Activated T-helper 1 cell treated with anti-CD3 and anti-CD28 coated beads, Interleukin-12 subunit alpha, Interleukin-12 subunit beta, Interleukin-2, Interleukin-4 antibody, amounts not matched to agents 30 ng/mL and 10 ng/mL and 1 ng/mL, durations not matched to agents 14 hours and 24 hours and 36 hours (primary cell): Measurements from ENCODE around the gene TAF4. TPM values are rescaled to one million over a fixed set of nuclear protein-coding genes. Genes with fewer than 3 reads are reported as not detected.
"Not testable (repeated sequence)": the region's sequence is repeated elsewhere in the genome, so short reads cannot be mapped to it uniquely, and the experiment has no call there.

Experiments
- DNase-seq: peaks from one replicate; pipeline ENCODE4 v3.0.0; 2021; ENCODE audit warnings: low spot score
- H3K27ac Mint-ChIP-seq: one replicate; pipeline ENCODE4 v1.8.0; 2021; ENCODE audit warnings: mild to moderate bottlenecking, mixed read lengths
- H3K27me3 Mint-ChIP-seq: one replicate; pipeline ENCODE4 v1.8.0; 2022; ENCODE audit warnings: mild to moderate bottlenecking, moderate library complexity, mixed read lengths; ENCODE audit not compliant: insufficient read depth
- H3K36me3 Mint-ChIP-seq: one replicate; pipeline ENCODE4 v1.8.0; 2021; ENCODE audit warnings: low read depth, mixed read lengths
- H3K4me1 Mint-ChIP-seq: one replicate; pipeline ENCODE4 v1.8.0; 2021; ENCODE audit warnings: low read depth, mixed read lengths
- H3K4me3 Mint-ChIP-seq: one replicate; pipeline ENCODE4 v1.8.0; 2021; ENCODE audit warnings: mild to moderate bottlenecking, moderate library complexity, mixed read lengths
- H3K9me3 Mint-ChIP-seq: one replicate; pipeline ENCODE4 v1.8.0; 2021; ENCODE audit warnings: mixed read lengths
- intact Hi-C: fragments of 100-400 bp; cut with micrococcal nuclease; formaldehyde crosslinking; loops from one replicate; pipeline ENCODE4 v1.15.1; 2024
- total RNA-seq: library from RNA; stranded (reverse); gene quantifications from 2 replicates; pipeline ENCODE4 v1.2.3, GENCODE V29; 2022

TAF4 gene
- total RNA-seq, 1 donor from 2014 or later: 28.3 TPM

DNA sequence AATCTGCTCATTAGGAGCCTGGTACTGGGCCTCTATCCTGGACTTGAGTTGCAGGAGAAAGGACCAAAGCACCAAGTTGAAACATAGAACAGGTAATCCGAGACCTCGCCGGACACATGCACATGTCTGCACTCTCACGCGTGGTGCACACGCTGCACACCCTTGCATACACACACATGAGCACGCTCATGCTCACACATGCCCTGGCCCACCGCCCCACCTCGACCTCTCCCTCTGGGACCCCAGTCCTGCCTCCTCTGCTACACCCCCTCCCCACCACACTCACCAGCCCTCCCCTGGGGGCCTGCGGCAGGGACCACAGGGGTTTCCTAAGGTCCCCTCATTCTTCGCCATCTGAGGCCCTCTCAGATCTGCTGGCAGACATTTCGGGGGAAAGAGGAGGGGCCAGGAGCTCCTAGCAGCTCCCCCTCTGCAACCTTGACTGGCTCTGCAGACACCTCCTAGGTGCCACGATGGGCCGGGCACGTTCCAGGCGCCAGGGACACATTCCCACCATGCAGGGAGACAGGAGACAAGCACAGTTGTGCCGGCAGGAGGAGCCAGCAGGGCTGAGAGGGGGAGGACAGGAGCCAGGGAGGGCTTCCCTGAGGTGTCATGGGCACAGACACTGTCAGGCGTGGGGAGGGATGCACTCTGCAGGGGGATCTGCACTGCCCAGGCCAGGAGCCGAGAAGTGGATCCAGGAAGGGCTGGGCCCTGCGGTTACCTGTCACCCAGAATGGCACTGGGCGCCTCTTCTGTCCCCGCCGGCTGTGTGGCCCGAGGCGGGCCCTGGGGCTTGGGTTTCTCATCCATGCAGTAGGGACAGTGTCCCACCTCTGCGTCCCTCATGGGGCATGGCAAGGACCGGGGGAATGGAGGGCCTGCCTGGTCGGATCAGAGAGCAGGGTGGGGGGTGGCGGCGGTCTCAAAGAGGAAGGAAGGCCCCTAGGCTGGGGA is 31.0 kb upstream of the TAF4 start:
- no peak for DNase-seq
- Mint-ChIP-seq H3K9me3 (peaks cover 22% of the 10 kb centered on the region), H3K4me3 (no peak overlapping the region), H3K27me3 (no peaks in the 10 kb centered on the region), H3K36me3 (peaks cover 4% of the 10 kb centered on the region), H3K27ac (no peak overlapping the region), H3K4me1 (no peaks in the 10 kb centered on the region)
- intact Hi-C loops: no loop called here

DNA sequence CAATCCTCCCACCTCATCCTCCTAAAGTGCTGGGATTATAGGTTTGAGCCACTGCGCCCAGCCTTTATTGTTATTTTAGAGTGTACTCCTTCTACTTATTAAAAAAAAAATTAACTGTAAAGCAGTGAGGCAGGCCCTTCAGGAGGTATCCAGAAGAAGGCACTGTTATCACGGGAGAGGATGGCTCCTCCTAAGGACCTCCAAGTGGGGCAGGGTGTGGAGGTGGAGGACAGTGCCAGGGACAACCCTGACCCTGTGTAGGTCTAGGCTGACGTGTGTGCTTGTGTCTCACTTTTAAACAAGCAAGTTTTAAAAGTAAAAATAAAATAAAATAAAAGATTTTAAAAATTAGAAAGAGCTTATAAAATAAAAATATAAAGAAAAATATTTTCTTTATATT is 23.7 kb upstream of the TAF4 start:
- intact Hi-C loops: no loop called here
- DNase-seq: no peak
- peaks cover 7% of the 10 kb centered on the region for H3K9me3 Mint-ChIP-seq
- no peaks in the 10 kb centered on the region for H3K4me1 Mint-ChIP-seq
- no peaks in the 10 kb centered on the region for H3K27me3 Mint-ChIP-seq
- no peak overlapping the region for H3K4me3 Mint-ChIP-seq
- H3K27ac Mint-ChIP-seq: no peak overlapping the region
- peaks cover 5% of the 10 kb centered on the region for H3K36me3 Mint-ChIP-seq

DNA sequence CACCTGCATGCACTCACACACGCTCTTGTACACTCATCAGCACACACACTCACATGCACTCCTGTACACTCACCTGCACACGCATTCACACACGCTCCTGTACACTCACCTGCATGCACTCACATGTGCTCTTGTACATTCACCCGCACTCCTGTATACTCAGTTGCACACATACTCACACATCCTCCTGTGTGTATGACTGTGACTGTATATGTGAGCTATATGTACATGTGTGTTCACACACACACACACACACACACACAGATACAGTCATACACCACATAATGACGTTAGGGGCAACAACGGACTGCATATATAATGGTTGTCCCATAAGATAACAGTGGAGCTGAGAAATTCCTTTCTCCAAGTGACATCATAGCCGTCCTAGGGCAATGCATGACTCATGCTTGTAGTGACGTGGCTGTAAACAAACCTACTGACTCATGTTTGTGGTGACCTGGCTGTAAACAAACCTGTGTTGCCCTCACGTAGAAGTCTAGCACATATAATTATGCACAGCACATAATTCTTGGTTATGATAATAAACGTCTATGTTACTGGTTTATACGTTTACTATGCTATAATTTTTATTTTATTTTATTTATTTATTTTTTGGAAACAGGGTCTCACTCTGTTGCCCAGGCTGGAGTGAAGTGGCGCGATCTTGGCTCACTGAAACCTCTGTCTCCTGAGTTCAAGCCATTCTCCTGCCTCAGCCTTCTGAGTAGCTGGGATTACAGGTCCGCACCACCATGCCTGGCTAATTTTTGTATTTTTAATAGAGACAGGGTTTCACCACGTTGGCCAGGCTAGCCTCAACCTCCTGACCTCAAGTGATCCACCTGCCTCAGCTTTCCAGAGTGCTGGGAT is 22.8 kb upstream of the TAF4 start:
- H3K4me3 Mint-ChIP-seq: no peak overlapping the region
- no peak for DNase-seq
- H3K9me3 Mint-ChIP-seq: peaks cover 7% of the 10 kb centered on the region
- no peak overlapping the region for H3K27ac Mint-ChIP-seq
- no peaks in the 10 kb centered on the region for H3K27me3 Mint-ChIP-seq
- H3K4me1 Mint-ChIP-seq: no peaks in the 10 kb centered on the region
- intact Hi-C loops: no loop called here
- peaks cover 5% of the 10 kb centered on the region for H3K36me3 Mint-ChIP-seq

DNA sequence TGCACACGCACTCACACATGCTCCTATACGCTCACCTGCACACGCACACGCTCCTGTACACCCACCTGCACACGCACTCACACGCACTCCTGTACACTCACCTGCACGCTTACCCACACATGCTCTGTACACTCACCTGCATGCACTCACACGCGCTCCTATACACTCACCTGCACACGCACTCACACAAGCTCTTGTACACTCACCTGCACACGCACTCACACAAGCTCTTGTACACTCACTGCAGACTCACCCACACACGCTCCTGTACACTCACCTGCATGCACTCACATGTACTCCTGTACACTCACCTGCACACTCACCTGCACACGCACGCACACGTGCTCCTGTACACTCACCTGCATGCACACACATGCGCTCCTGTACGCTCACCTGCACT is 22.0 kb upstream of the TAF4 start:
- no peaks in the 10 kb centered on the region for H3K27me3 Mint-ChIP-seq

DNA sequence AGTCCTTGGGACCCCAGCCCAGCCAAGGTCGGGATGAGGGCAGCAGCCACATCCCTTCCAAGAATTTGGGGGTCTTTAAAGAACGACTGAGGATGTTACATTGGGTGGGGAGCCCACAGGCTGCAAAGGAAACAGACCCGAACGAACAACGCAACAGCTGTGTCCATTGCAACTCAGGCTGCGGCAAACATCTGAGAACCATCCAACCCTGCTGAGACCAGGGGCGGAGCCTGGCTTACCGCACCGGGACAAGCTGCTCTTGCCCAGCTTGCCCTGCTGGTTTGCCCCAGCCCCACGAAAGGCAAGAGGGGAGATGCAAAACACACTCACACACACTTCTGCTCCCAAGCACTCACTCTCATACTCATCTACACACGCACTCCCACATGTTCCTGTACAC is 21.5 kb upstream of the TAF4 start:
- Mint-ChIP-seq H3K4me3 (no peak overlapping the region), H3K4me1 (no peaks in the 10 kb centered on the region), H3K9me3 (peaks cover 7% of the 10 kb centered on the region), H3K36me3 (peaks cover 5% of the 10 kb centered on the region), H3K27me3 (no peaks in the 10 kb centered on the region), H3K27ac (no peak overlapping the region)
- intact Hi-C loops: no loop called here
- DNase-seq: no peak

More for the DNA sequence above, 22.0 kb upstream of the TAF4 start:
- no peak for DNase-seq
- H3K27ac Mint-ChIP-seq: no peak overlapping the region
- H3K4me3 Mint-ChIP-seq: no peak overlapping the region
- peaks cover 7% of the 10 kb centered on the region for H3K9me3 Mint-ChIP-seq
- H3K36me3 Mint-ChIP-seq: peaks cover 5% of the 10 kb centered on the region
- no peaks in the 10 kb centered on the region for H3K4me1 Mint-ChIP-seq
- intact Hi-C loops: no loop called here

DNA sequence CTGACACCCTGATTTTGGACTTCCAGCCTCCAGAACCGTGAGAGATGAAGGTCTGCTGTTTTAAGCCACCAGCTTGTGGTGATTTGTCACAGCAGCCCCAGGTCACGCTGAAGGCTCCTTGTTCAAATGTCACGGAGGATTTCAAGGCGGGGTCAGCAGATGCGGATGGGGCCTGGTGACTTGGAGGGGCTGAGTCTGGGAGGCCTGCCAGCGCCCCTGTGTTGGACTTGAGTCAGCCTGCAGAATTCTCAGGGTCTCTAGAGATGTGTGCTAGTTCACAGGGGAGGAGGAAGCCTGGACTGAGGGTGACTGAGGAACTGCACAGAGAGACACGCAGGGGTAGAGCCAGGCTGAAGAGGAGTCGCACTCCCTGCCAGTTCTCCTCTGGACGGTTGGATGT is 19.5 kb upstream of the TAF4 start:
- H3K27ac Mint-ChIP-seq: no peak overlapping the region
- no peaks in the 10 kb centered on the region for H3K36me3 Mint-ChIP-seq
- peaks cover 5% of the 10 kb centered on the region for H3K9me3 Mint-ChIP-seq
- DNase-seq: no peak
- no peaks in the 10 kb centered on the region for H3K27me3 Mint-ChIP-seq
- intact Hi-C loops: no loop called here
- no peaks in the 10 kb centered on the region for H3K4me1 Mint-ChIP-seq
- H3K4me3 Mint-ChIP-seq: no peak overlapping the region

DNA sequence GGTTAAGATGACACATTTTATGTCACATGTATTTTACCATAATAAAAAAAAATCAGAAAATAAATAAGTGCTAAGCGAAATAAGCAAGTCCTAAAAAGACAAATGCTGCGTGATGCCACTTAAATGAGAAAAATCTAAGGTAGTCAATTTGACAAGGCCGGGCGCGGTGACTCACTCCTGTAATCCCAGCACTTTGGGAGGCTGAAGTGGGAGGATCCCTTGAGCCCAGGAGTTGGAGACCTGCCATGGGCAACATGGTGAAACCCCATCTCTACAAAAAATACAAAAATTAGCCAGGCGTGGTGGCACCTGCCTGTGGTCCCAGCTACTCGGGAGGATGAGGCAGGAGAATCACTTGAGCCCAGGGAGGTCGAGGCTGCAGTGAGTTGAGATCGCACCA is 18.5 kb upstream of the TAF4 start:
- intact Hi-C loops, H3K9me3 Mint-ChIP-seq, H3K27me3 Mint-ChIP-seq, H3K4me1 Mint-ChIP-seq, H3K27ac Mint-ChIP-seq, DNase-seq, H3K4me3 Mint-ChIP-seq, H3K36me3 Mint-ChIP-seq: not testable (repeated sequence)

DNA sequence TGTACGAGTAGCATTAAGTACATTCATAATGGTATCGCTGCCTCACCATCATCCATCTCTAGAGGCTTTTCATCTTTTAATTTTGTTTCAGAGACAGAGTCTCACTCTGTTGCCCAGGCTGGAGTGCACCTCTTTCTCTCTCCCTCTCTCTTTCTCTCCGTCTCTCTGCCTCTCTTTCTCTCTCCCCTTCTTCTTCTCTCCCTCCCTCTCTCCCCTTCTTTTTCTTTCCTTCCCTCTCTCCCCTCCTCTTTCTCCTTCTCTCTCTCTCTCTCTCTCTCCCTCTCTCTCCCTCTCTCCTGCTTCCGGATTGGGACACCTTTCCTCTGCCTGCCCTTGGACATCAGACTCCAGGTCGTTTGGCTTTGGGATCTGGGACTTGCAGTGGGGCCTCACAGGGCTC is 17.6 kb upstream of the TAF4 start:
- no peaks in the 10 kb centered on the region for H3K36me3 Mint-ChIP-seq
- no peak for DNase-seq

DNA sequence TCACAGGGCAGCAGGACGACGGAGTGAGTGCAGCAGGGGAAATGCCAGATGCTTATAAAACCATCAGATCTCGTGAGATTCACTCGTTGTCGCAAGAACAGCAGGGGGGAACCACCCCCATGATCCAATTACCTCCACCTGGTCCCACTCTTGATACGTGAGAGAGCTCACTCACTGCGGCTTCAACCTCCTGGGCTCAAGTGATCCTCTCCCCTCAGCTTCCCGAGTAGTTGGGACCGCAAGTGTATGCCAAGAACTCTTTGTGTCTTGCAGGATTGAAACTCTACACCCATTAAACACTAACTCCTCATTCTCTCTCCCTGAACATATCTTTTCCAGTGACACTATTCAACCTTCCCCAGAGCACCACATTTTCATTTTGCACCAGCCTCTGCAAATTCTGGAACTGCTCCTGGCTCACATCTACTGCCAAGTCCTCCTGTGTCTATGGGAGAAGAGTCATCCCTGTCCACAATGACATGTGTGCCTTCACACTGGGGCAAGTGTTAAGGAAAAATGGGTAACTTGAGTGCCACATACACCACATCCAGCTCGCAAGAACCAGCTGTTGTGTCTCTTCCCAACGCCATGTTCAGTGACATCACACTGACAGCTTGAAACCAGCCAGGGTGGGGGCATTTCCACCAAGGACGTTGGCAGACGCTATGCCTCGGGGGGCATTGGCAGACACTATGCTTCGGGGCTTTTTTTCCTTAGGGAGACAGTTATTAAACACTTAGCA is 14.7 kb upstream of the TAF4 start:
- Mint-ChIP-seq H3K9me3 (peaks cover 26% of the 10 kb centered on the region), H3K27me3 (no peaks in the 10 kb centered on the region), H3K4me1 (no peaks in the 10 kb centered on the region), H3K4me3 (no peak overlapping the region), H3K27ac (no peak overlapping the region), H3K36me3 (no peaks in the 10 kb centered on the region)
- no peak for DNase-seq
- intact Hi-C loops: no loop called here

More for the DNA sequence above, 17.6 kb upstream of the TAF4 start:
- Mint-ChIP-seq H3K27ac (no peak overlapping the region), H3K4me3 (no peak overlapping the region), H3K4me1 (no peaks in the 10 kb centered on the region), H3K27me3 (no peaks in the 10 kb centered on the region), H3K9me3 (peaks cover 11% of the 10 kb centered on the region)
- intact Hi-C loops: no loop called here

DNA sequence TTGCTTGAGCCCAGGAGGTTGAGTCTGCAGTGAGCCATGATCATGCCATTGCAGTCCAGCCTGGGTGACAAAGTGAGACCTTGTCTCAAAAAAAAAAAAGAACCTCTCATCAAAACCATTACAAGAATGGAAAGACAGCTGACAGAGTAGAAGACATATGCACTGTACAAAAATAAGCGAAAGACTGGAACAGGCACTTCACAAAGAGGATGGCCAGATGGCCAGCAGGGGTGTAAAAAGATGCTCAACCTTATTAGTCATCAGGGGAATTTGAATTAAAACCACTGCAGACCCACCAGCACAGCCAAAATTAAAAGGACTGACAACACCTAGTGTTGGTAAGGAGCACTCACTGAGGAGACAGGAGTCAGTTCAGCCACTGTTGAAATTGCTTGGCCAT is 13.5 kb upstream of the TAF4 start:
- H3K27ac Mint-ChIP-seq: no peak overlapping the region
- intact Hi-C loops: no loop called here
- H3K9me3 Mint-ChIP-seq: peaks cover 34% of the 10 kb centered on the region
- H3K36me3 Mint-ChIP-seq: no peaks in the 10 kb centered on the region
- H3K4me1 Mint-ChIP-seq: no peaks in the 10 kb centered on the region
- no peak overlapping the region for H3K4me3 Mint-ChIP-seq
- no peaks in the 10 kb centered on the region for H3K27me3 Mint-ChIP-seq
- no peak for DNase-seq

DNA sequence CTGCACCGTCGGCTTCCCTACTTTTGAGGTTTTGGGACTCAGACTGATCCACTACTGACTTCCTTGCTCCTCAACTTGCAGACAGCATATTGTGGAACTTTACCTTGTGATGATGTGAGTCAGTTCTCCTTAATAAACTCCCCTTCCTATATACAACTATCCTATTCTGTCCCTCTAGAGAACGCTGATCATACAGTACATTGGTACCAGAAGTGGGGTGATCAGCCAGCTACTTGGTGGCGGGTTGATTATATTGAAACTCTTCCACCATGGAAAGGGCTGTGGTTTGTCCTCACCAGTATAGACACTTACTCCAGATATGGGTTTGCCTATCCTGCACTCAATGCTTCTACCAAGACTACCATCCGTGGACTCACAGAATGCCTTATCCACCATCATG is 7.6 kb upstream of the TAF4 start:
- H3K4me1 Mint-ChIP-seq: peaks cover under 1% of the 10 kb centered on the region
- H3K9me3 Mint-ChIP-seq: peaks cover 40% of the 10 kb centered on the region
- H3K27me3 Mint-ChIP-seq: peaks cover 6% of the 10 kb centered on the region
- intact Hi-C loops: no loop called here
- no peak overlapping the region for H3K27ac Mint-ChIP-seq
- no peak overlapping the region for H3K4me3 Mint-ChIP-seq
- no peaks in the 10 kb centered on the region for H3K36me3 Mint-ChIP-seq
- DNase-seq: no peak

DNA sequence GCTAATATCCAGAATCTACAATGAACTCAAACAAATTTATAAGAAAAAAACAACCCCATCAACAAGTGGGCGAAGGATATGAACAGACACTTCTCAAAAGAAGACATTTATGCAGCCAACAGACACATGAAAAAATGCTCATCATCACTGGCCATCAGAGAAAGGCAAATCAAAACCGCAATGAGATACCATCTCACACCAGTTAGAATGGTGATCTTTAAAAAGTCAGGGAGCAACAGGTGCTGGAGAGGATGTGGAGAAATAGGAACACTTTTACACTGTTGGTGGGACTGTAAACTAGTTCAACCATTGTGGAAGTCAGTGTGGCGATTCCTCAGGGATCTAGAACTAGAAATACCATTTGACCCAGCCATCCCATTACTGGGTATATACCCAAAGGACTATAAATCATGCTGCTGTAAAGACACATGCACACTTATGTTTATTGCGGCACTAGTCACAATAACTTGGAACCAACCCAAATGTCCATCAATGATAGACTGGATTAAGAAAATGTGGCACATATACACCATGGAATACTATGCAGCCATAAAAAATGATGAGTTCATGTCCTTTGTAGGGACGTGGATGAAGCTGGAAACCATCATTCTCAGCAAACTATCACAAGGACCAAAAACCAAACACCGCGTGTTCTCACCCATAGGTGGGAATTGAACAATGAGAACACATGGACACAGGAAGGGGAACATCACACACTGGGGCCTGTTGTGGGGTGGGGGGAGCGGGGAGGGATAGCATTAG is 6.2 kb upstream of the TAF4 start:
- H3K27ac Mint-ChIP-seq, H3K36me3 Mint-ChIP-seq, H3K27me3 Mint-ChIP-seq, DNase-seq, intact Hi-C loops, H3K4me3 Mint-ChIP-seq: not testable (repeated sequence)
- peaks cover 15% of the 10 kb centered on the region for H3K4me1 Mint-ChIP-seq
- peaks cover 31% of the 10 kb centered on the region for H3K9me3 Mint-ChIP-seq
